ENCODE data around the gene BMPER. TPM values are rescaled to one million over a fixed set of nuclear protein-coding genes. Genes with fewer than 3 reads are reported as not detected.
A peak's percentile ranks its signal among the peaks of the same experiment; 100 is the strongest.

BMPER gene
- polyA plus RNA-seq, 1 experiment, result 8.8 TPM

DNA sequence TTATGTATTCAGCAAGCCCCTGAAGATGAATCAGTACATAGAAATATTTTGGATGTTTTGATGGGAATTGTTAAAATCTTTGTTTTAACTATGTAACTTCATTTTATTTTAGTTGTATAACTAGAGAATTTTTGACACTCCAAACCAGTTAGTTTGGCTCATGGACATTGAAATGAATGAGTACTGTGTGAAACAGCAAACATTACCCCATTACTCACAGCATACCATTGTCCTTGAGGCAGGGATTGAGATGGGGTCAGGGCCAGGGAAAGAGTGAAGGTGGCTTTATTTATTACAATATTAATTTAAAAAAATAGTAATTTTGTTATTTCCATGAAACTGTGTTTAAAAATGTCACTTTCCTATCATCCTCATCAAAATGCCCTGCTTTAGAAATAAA, 4.8 kb upstream of the BMPER start:
- CTCF ChIA-PET, result interaction anchor here (1.2 kb wide), 1 partner anchor 142 kb away, joined by 3 read pairs; no protein-coding TSS in a partner anchor

DNA sequence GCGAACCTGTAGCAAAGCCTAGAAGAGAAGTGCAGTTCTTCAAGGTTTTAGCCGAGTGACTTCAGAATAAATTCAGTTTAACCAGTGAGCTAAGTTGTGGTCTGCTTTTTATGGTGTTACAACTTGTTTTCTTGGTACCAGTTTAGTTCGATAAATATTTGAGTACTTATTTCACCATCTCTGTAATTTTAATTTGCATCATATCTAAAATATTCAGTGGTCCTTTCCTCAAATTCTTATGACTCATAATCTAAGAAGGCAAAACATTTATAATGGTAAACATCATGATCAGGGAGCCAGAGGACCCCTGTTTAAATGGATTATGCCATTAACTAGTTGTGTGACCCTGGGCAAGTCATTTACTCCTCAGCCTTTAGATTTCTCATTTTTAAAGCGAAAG, 4.1 kb upstream of the BMPER start:
- no peaks in the 10 kb centered on the region for H3K27me3 ChIP-seq (ENCODE audit: control insufficient read depth, insufficient read depth, low read length)
- TF ChIP-seq, protein P1, sequence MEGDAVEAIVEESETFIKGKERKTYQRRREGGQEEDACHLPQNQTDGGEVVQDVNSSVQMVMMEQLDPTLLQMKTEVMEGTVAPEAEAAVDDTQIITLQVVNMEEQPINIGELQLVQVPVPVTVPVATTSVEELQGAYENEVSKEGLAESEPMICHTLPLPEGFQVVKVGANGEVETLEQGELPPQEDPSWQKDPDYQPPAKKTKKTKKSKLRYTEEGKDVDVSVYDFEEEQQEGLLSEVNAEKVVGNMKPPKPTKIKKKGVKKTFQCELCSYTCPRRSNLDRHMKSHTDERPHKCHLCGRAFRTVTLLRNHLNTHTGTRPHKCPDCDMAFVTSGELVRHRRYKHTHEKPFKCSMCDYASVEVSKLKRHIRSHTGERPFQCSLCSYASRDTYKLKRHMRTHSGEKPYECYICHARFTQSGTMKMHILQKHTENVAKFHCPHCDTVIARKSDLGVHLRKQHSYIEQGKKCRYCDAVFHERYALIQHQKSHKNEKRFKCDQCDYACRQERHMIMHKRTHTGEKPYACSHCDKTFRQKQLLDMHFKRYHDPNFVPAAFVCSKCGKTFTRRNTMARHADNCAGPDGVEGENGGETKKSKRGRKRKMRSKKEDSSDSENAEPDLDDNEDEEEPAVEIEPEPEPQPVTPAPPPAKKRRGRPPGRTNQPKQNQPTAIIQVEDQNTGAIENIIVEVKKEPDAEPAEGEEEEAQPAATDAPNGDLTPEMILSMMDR (IDR thresholded peaks at IDR 0.05; ENCODE audit: insufficient read depth, low read depth, low read length), result no peak
- POLR2A ChIA-PET, result interaction anchor here (0.6 kb wide), 1 partner anchor 24 kb away, joined by 3 read pairs; no protein-coding TSS in a partner anchor
- CTCF ChIA-PET, result interaction anchor here (0.9 kb wide), 2 partner anchors 27 to 716 kb away, joined by 3 to 4 read pairs; no protein-coding TSS in a partner anchor
- H3K4me3 ChIP-seq (ENCODE audit: low read depth, low read length), result no peak overlapping the region
- H3K36me3 ChIP-seq (ENCODE audit: control insufficient read depth, insufficient read depth, low read length), result no peaks in the 10 kb centered on the region
- DNase-seq (ENCODE audit: low read depth), result no peak

More for the DNA sequence above, 4.8 kb upstream of the BMPER start:
- no peak for DNase-seq (ENCODE audit: low read depth)
- Histone ChIP-seq H3K4me3 (ENCODE audit: low read depth, low read length) (no peak overlapping the region), H3K36me3 (ENCODE audit: control insufficient read depth, insufficient read depth, low read length) (no peaks in the 10 kb centered on the region), H3K27me3 (ENCODE audit: control insufficient read depth, insufficient read depth, low read length) (no peaks in the 10 kb centered on the region)
- TF ChIP-seq, protein P1 (IDR thresholded peaks at IDR 0.05; ENCODE audit: insufficient read depth, low read depth, low read length), result no peak
- POLR2A ChIA-PET, result interaction anchor here (0.6 kb wide), 1 partner anchor 23 kb away, joined by 3 read pairs; no protein-coding TSS in a partner anchor

DNA sequence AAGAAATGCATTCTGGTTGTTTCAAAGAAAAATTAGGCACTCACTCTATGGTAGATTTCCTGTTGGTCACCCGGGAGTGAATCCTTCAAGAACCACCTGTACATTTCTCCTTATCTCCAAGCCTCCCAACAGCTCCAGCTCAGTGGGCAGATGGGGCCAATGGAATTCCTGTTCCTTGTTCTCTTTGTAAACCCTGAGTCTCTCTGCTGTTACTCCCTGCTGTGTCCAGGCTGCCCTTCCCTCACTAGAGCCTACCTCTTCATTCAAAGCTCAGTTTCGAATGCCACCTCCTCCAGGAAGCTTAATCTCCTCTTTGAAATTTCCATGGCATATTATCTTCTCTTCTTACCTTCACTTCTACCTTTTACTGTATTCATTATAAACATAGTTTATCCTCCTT, 3.5 kb upstream of the BMPER start:
- ChIA-PET CTCF (interaction anchor here (0.6 to 1.0 kb wide), 4 partner anchors 15 to 717 kb away, joined by 3 to 4 read pairs (median 3); no protein-coding TSS in a partner anchor), POLR2A (no interaction called here)
- DNase-seq (ENCODE audit: low read depth), result no peak
- TF ChIP-seq, protein P1 (IDR thresholded peaks at IDR 0.05; ENCODE audit: insufficient read depth, low read depth, low read length), result no peak
- H3K27me3 ChIP-seq (ENCODE audit: control insufficient read depth, insufficient read depth, low read length), result no peaks in the 10 kb centered on the region
- no peaks in the 10 kb centered on the region for H3K36me3 ChIP-seq (ENCODE audit: control insufficient read depth, insufficient read depth, low read length)
- H3K4me3 ChIP-seq (ENCODE audit: low read depth, low read length), result no peak overlapping the region

DNA sequence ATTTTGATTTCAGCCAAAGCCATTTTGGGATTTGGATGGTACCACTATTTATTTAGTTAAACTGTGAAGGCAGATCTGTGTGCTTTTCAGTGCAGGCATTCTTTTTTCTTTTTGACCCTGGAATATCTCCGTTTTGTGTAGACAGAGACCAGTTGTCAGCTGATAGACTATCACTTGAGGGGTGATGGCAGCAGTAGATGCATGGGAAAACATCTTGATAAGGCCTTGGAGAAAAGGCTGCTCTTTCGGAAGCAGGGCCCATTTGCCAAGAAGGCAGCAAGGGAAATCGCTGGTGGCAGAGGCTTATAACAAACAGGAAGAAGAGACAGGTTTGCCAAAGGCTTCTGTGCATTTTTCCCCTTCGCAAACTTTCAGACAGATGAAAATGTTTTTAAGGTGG, 2.6 kb upstream of the BMPER start:
- ChIA-PET POLR2A (interaction anchor here (0.7 kb wide), 1 partner anchor 29 kb away, joined by 3 read pairs; no protein-coding TSS in a partner anchor), CTCF (interaction anchor here (0.6 to 3.2 kb wide), 9 partner anchors 7 to 407 kb away, joined by 3 to 20 read pairs (median 3); no protein-coding TSS in a partner anchor)
- TF ChIP-seq, protein P1 (IDR thresholded peaks at IDR 0.05; ENCODE audit: insufficient read depth, low read depth, low read length), result no peak
- DNase-seq (ENCODE audit: low read depth), result no peak
- Histone ChIP-seq H3K27me3 (ENCODE audit: control insufficient read depth, insufficient read depth, low read length) (no peaks in the 10 kb centered on the region), H3K4me3 (ENCODE audit: low read depth, low read length) (no peak overlapping the region), H3K36me3 (ENCODE audit: control insufficient read depth, insufficient read depth, low read length) (no peaks in the 10 kb centered on the region)

- Histone ChIP-seq H3K27me3 (ENCODE audit: control insufficient read depth, insufficient read depth, low read length) (no peaks in the 10 kb centered on the region), H3K36me3 (ENCODE audit: control insufficient read depth, insufficient read depth, low read length) (no peaks in the 10 kb centered on the region), H3K4me3 (ENCODE audit: low read depth, low read length) (peak overlapping the region; percentile 57)
- DNase-seq (ENCODE audit: low read depth), result no peak
- TF ChIP-seq, protein P1 (IDR thresholded peaks at IDR 0.05; ENCODE audit: insufficient read depth, low read depth, low read length), result peak; percentile 21
- CTCF ChIA-PET, result interaction anchor here (0.5 to 3.2 kb wide), 18 partner anchors 8 to 713 kb away, joined by 3 to 20 read pairs (median 4); no protein-coding TSS in a partner anchor
- POLR2A ChIA-PET, result interaction anchor here (0.5 to 1.0 kb wide), 7 partner anchors 36 to 654 kb away, joined by 3 to 20 read pairs (median 5); no protein-coding TSS in a partner anchor
Observed at GRCh38 chr7:33903791-33904680, 1.3 kb upstream of the BMPER start.
